Natural killer cell (primary cell): ENCODE measurements around the gene FHIT. TPM values are rescaled to one million over a fixed set of nuclear protein-coding genes. Genes with fewer than 3 reads are reported as not detected.

Experiments used
- ATAC-seq, 3 donors: fragments of 150-1000 bp in 2 of 3; fragments of 200-7000 bp in 1 of 3; cut with Tn5 transposase; 1 replicate in 1 of 3; 2 replicates in 2 of 3; pipeline ENCODE4 v1.10.0; 2021; ENCODE audit warnings: mild to moderate bottlenecking in 2 of 3, moderate library complexity in 2 of 3
- DNase-seq, 2 donors: peaks; one replicate each; pipeline versions ENCODE4 v3.0.0 to v3.0.0-alpha.2; 2013 to 2021; ENCODE audit warnings: mixed read lengths in 1 of 2
- H3K27ac ChIP-seq: one replicate; pipeline ENCODE4 v1.5.1; 2013; ENCODE audit warnings: mild to moderate bottlenecking, low read length
- H3K27me3 ChIP-seq: one replicate; pipeline ENCODE4 v1.6.1; 2013; ENCODE audit warnings: low read length; ENCODE audit not compliant: control insufficient read depth, insufficient read depth
- H3K36me3 ChIP-seq: one replicate; pipeline ENCODE4 v1.6.1; 2013; ENCODE audit warnings: low read length; ENCODE audit not compliant: control insufficient read depth, insufficient read depth
- H3K4me1 ChIP-seq: one replicate; pipeline ENCODE4 v1.6.1; 2013; ENCODE audit warnings: low read length; ENCODE audit not compliant: control insufficient read depth, insufficient read depth
- H3K4me3 ChIP-seq: one replicate; pipeline ENCODE4 v1.5.1; 2013; ENCODE audit warnings: low read length
- H3K9me3 ChIP-seq: one replicate; pipeline ENCODE4 v1.6.1; 2013; ENCODE audit warnings: low read length; ENCODE audit not compliant: control insufficient read depth, insufficient read depth
- H3K27ac Mint-ChIP-seq, 2 donors: one replicate each; pipeline ENCODE4 v1.8.0; 2022; ENCODE audit warnings: mild to moderate bottlenecking in 2 of 2, mixed read lengths in 2 of 2, moderate library complexity in 1 of 2
- H3K27me3 Mint-ChIP-seq, 2 donors: one replicate each; pipeline ENCODE4 v1.8.0; 2022; ENCODE audit warnings: low read depth in 2 of 2, mixed read lengths in 2 of 2
- H3K36me3 Mint-ChIP-seq: one replicate; pipeline ENCODE4 v1.8.0; 2022; ENCODE audit warnings: mixed read lengths
- H3K4me1 Mint-ChIP-seq, 2 donors: one replicate each; pipeline ENCODE4 v1.8.0; 2022; ENCODE audit warnings: mixed read lengths in 2 of 2
- H3K4me3 Mint-ChIP-seq: one replicate; pipeline ENCODE4 v1.8.0; 2022; ENCODE audit warnings: mild to moderate bottlenecking, moderate library complexity, mixed read lengths
- H3K9me3 Mint-ChIP-seq, 2 donors: one replicate each; pipeline ENCODE4 v1.8.0; 2022; ENCODE audit warnings: mixed read lengths in 2 of 2
- CTCF ChIP-seq: fragments of 200-600 bp; IDR thresholded peaks from one replicate; pipeline ENCODE4 v1.8.0; 2022; ENCODE audit warnings: antibody characterized with exemption
- WGBS: methylation state at CpG from one replicate; pipeline ENCODE4 v1.1.7; 2013; ENCODE audit warnings: missing lambda C conversion rate; ENCODE audit not compliant: insufficient coverage; 5-methylcytosine and 5-hydroxymethylcytosine counted together
- intact Hi-C: fragments of 100-400 bp; cut with micrococcal nuclease; formaldehyde crosslinking; loops from one replicate; pipeline ENCODE4 v1.14.2; 2022
- total RNA-seq, 4 donors: library from RNA; stranded (reverse); fragments of 120-200 nt in 1 of 4; gene quantifications; one replicate each; pipeline versions ENCODE4 v1.2.3 to v1.2.4, GENCODE V29; 2013 to 2022

Gene FHIT
- total RNA-seq, 3 donors from 2014 or later (not counting 1 experiment from before 2014, with no cell fraction given), result 2.7 to 6.1 (median 3.3) TPM

GRCh38 chr3:60154011-60154410 lies 1097.2 kb downstream of the FHIT start:
- no peak for ATAC-seq
- Histone ChIP-seq H3K27ac (no peak overlapping the region), H3K4me1 (no peaks in the 10 kb centered on the region), H3K4me3 (no peak overlapping the region), H3K9me3 (no peaks in the 10 kb centered on the region), H3K36me3 (no peaks in the 10 kb centered on the region), H3K27me3 (no peaks in the 10 kb centered on the region)
- H3K4me1 Mint-ChIP-seq, result peaks cover 6 to 10% of the 10 kb centered on the region in 2 donors
- H3K9me3 Mint-ChIP-seq, result no peaks in the 10 kb centered on the region
- H3K4me3 Mint-ChIP-seq, result no peak overlapping the region
- intact Hi-C loops, result no loop called here
- no peak overlapping the region for H3K27ac Mint-ChIP-seq
- no peaks in the 10 kb centered on the region for H3K36me3 Mint-ChIP-seq
- H3K27me3 Mint-ChIP-seq, result no peaks in the 10 kb centered on the region
- no peak for TF ChIP-seq CTCF
- DNase-seq, result no peak
- 95% methylated on average over 4 of the region's 4 CpGs for WGBS

GRCh38 chr3:60153221-60153999 lies 1097.8 kb downstream of the FHIT start:
- Mint-ChIP-seq H3K9me3 (no peaks in the 10 kb centered on the region), H3K27ac (no peak overlapping the region), H3K4me1 (peaks cover 5 to 6% of the 10 kb centered on the region in 2 donors), H3K27me3 (no peaks in the 10 kb centered on the region), H3K36me3 (no peaks in the 10 kb centered on the region), H3K4me3 (no peak overlapping the region)
- H3K27ac ChIP-seq, result no peak overlapping the region
- no peaks in the 10 kb centered on the region for H3K36me3 ChIP-seq
- H3K4me1 ChIP-seq, result no peaks in the 10 kb centered on the region
- no peaks in the 10 kb centered on the region for H3K27me3 ChIP-seq
- TF ChIP-seq CTCF, result no peak
- no peaks in the 10 kb centered on the region for H3K9me3 ChIP-seq
- ATAC-seq, result no peak
- 79% methylated on average over 2 of the region's 4 CpGs for WGBS
- H3K4me3 ChIP-seq, result no peak overlapping the region
- intact Hi-C loops, result no loop called here
- DNase-seq, result no peak

- intact Hi-C loops, result no loop called here
- no peak for TF ChIP-seq CTCF
- no peaks in the 10 kb centered on the region for H3K27me3 Mint-ChIP-seq
- 92% methylated on average over 3 of the region's 3 CpGs for WGBS
- H3K4me1 Mint-ChIP-seq, result no peaks in the 10 kb centered on the region
- Histone ChIP-seq H3K9me3 (no peaks in the 10 kb centered on the region), H3K4me1 (no peaks in the 10 kb centered on the region), H3K4me3 (no peak overlapping the region), H3K36me3 (no peaks in the 10 kb centered on the region), H3K27ac (no peak overlapping the region), H3K27me3 (no peaks in the 10 kb centered on the region)
- no peak for ATAC-seq
- no peak for DNase-seq
- H3K4me3 Mint-ChIP-seq, result no peak overlapping the region
- no peaks in the 10 kb centered on the region for H3K36me3 Mint-ChIP-seq
- no peak overlapping the region for H3K27ac Mint-ChIP-seq
- H3K9me3 Mint-ChIP-seq, result no peaks in the 10 kb centered on the region
Observed at GRCh38 chr3:60149501-60149900, 1101.8 kb downstream of the FHIT start.
